ENCODE results near the gene GOLGA6L2.
"Not testable (repeated sequence)": the region's sequence is repeated elsewhere in the genome, so short reads cannot be mapped to it uniquely, and the experiment has no call there.

The GOLGA6L2 gene, protein sequence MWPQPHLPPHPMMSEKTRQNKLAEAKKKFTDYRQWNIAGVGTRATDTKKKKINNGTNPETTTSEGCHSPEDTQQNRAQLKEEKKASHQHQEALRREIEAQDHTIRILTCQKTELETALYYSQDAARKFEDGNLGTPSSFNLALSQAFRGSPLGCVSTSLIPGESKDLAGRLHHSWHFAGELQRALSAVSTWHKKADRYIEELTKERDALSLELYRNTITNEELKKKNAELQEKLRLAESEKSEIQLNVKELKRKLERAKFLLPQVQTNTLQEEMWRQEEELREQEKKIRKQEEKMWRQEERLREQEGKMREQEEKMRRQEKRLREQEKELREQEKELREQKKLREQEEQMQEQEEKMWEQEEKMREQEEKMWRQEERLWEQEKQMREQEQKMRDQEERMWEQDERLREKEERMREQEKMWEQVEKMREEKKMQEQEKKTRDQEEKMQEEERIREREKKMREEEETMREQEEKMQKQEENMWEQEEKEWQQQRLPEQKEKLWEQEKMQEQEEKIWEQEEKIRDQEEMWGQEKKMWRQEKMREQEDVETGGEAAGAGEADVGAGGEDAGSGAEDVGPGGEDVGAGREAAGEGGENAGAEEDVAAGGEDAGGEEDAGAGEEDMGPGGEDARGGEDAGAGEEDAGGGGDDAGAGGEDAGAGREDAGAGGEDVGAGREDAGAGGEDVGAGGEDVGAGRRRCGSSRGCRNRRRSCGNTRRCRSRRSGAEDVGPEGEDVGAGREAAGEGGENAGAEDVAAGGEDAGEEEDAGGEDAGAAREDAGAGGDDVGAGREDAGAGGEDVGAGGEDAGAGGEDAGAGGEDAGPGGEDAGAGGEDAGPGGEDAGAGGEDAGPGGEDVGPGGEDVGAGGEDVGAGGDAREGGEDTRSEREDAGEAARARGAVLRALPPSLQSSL
- 0 to 0.06 reads per million in 2 experiments for total RNA-seq

DNA sequence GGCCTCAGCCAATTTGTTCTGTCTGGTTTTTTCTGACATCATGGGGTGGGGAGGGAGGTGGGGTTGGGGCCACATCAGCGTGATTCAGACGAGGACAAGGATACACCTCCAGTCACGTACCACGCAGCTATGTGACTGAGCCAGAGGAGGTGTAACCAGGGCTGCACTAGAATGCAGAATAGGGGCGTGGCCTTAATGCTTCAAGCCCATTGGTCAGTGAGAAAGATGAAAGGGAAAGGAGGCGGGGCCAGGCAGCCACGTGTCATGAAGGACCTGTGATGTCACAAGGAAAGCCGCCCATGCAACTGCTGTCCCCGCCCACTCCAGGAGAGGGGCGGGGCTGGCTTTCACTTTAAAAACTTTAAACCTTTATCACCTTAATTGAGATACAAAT lies at the start of gene GOLGA6L2:
GOLGA6L2 (minus strand) TSS at position 137 of the 394 bp plus-strand sequence; CDS start at position 75, 62 bp downstream.
- DNase-seq (ENCODE audit: low read depth), result no peak

DNA sequence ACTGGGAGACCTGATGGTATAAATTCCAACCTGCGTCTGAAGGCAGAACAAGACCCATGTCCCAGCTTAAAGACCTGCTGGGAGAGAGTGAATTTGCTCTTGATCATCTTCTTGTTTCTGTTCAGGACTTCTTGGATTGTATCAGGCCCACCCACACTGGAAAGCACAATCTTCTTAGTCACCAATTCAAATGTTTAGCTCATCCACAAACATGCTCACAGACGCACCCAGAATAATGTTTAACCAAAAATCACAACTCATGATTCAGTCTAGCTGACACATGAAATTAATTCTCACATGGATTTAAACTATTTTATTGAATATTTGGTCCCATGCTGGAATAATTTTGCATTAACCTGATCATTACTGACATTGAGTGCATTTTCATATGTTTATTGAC lies 37.8 kb upstream of the GOLGA6L2 start:
- DNase-seq (ENCODE audit: low read depth), result no peak

DNA sequence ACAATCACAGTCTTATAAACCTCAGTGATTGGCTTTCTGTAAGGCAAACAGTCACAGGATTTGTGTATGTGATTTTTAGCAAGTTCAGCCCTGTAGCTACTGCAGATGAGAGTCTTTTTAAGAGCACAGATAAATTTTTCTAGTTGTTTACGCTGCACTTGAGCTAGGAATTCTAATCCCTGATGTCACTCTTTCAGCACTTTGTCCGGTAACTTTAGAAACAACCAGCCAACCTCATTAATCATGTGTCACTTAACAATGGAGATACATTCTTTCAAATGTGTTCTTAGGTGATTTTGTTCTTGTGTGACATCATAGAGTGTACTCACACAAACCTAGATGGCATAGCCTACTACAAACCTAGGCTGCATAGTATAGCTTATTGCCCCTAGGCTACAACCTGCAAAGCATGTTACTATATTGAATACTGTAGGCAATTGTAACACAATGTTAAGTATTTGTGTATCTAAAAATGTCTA lies 36.8 kb upstream of the GOLGA6L2 start:
- DNase-seq (ENCODE audit: low read depth), result no peak

DNA sequence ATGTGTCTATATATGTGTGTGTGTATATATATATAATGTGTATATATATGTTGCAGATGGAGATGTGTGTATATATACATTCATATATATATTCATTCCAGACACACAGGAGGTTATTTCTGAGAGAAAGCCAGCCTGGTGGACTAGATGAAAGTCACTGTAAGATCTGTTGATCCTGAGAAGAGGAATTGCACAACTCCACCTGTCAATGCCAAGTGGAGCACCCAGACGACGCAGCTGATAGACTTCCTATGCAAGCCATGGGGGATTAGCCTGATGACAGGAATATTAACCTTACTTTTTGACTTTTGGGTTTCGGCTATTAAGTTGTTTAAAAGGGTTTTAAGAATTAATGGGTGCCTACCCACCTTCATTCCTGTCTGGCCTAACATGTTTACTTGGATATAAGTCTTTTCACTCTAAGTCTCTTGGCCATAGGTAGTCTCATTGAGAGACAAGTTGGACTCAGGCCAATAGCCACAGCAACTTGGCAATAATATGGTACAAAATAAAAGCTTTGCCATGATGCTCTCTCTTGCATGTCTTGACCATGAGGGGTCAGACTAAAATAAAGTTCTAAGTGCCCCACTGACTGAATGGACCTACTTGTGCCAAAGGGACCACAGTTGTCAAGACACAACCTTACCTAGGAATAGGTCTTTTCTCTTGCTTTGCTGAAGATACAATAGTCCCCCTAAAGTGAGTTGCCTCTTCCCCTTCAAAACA lies 35.9 kb upstream of the GOLGA6L2 start:
- DNase-seq (ENCODE audit: low read depth), result no peak

DNA sequence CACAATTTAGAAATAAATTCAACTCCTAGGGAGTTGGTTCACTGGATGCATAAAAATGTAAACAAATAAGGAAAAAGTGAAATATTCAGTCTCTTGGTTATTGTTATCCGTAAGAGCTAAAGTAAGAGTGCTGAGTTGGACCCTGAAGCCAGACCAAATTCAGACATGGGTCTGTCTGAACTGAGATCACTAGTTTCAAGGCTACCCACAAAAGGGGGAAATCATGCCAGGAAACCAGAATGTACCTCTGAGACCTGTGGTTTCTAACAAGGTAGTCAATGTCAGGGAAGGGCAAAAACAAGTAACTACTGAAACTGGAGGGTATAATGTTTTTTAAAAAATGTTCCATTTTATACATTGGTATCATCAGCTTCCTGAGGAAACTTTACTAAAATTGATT lies 35.2 kb upstream of the GOLGA6L2 start:
- no peak for DNase-seq (ENCODE audit: low read depth)

DNA sequence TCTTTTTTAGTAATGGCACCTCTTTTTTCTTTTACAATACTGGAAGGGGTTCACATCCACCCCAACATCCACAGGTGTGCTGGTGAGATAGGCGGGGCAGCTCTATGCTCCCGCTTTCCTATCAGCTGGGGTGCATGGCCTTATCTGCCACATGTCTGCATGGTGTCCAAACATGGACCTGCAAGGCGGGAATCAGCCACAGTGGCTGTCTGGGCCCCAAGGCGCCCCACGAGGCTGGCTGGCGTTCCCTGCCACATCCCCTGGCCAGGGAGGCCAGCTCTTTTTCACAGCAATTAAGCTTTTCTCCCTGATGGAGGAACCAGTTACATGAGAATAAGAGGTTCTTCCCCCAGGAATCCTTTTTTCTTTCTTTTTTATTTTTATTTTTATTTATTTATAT lies 30.9 kb upstream of the GOLGA6L2 start:
- no peak for DNase-seq (ENCODE audit: low read depth)

DNA sequence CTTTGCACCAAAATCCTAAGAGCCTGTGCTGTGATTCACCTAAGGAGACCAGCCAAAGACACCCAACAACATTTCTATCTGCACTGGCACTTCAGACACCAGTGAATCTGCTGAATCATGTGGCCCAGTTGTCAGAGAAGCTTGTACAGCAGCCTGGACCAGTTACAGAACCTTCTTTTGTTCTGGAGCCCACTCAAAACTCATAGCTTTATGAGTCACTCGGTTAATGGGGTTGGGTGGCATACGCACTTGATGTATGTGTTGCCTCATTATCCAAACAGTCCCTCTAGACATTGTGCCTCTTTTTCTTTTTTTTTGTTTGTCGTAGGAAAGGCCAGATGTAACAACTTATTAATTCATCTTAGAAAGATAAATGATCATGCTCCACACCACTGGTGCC lies 25.6 kb upstream of the GOLGA6L2 start:
- no peak for DNase-seq (ENCODE audit: low read depth)

DNA sequence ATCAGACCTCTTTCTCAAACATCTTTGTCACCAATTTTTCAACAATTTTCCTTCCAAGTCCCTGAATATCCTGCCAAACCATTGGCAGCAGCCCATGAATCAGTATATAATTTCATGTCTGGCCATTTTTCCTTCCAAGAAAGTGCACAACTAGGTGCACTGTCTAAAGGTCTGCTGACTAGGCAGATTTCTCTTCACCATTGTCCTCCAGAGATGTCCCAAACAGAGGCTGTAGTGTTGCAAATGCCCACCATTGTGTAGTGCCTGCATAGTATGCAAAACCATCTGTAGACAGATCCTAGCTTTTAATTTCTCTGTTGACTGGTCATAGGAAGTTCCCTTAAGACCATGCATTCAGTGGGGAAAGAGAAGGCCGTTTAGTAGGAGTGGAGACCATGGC lies 25.0 kb upstream of the GOLGA6L2 start:
- DNase-seq (ENCODE audit: low read depth), result no peak

DNA sequence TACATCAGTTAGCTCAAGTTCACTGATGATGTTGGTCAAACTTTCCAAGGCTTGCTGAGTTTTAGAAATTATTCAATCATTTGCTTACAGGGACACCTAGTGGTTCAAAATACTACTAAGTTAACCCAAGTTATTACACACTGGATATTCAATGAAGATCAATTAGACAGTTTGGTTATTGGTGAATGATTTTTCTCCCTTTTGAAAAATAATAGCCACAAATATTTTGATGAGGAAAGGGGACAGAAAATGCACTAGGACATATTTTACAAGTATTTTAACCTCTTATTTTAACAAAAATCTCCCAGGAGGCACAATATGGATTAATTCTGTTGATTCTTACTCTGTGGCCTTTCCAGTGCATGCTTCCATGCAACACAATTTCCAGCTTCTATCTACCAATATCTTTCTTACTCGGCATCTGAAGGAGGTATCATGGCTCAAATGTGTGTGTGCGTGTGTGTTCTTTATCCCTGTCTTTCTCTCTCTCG lies 20.1 kb upstream of the GOLGA6L2 start:
- DNase-seq (ENCODE audit: low read depth), result no peak

DNA sequence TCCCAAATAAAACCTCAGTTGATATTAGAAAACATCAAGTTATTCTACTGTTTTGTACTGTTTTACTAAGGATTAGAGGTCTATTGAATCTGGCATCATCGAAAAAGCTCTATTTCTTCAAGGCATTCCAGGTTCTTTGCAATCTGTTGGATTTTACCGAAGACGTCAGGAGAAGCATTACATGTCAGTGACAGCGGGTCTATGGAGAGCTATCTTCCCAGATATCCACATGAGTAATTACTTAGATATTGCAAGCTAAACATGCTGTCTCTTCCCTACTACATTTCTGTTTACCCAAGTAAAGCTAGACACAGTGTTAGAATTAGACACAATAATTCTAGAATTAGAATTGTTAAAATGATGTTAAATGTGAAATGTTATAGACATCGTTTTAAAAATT lies 10.8 kb upstream of the GOLGA6L2 start:
- no peak for DNase-seq (ENCODE audit: low read depth)

DNA sequence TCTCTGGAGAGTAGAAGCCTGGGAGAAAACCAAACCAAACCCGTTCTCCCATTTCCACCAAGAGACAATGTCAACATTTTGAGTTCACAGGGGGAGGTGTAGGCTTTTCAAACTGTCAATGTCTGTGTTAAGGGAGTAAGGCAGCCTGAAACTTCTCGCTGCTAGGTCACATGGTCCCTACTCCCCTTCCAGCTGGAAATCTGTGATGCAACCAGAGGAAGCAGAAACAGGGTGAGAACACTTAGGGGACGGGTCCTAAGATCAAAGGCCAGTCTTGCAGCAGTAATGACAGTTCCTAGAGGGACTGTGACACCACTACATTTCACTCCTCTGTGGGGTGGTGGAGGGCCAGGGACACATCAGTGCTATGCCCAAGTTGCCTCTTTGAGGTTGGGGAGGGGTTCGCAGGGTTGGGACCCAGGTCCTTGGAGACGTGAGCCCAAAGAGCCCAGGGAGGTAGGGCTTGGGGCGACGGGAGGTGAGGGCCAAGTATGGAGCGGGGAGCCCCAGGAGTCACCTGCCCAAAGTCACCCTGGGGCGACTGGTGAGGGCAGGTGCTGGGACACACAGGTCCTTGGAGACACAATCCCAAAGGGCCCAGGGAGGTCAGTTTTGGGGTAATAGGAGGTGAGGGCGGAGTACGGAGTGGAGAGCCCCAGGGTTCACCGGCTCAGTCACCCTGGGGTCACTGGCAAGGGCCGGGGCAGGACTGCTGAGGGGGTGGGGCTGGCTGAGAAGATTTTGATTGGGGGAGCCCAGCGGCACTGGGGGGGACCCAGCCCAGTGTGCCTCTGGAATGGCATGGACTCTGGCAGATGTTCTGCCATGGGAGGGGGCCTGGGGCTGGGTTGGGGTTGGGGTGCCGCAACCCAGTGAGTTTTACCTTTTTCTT lies 582 bp downstream of the GOLGA6L2 start:
- no peak for DNase-seq (ENCODE audit: low read depth)

DNA sequence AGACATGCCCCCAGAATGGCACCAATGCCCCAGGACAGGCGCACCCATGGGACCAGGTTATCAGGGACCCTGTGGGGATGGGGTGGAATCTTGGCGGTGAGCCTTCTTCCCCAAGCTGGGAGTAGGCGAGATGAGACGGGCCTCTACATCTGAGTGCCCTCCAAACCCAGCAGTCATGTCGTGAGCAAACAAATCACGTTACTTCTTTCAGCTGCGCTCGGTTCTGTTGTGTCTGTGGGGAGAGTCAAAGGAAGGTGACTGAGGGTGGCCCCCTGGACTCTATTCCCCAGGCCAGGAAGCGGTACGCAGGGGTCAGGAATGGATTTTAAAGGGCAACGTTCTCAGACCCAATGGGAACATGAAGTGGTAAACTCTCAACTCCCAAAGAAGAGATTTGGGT lies 2.8 kb downstream of the GOLGA6L2 start:
- no peak for DNase-seq (ENCODE audit: low read depth)

DNA sequence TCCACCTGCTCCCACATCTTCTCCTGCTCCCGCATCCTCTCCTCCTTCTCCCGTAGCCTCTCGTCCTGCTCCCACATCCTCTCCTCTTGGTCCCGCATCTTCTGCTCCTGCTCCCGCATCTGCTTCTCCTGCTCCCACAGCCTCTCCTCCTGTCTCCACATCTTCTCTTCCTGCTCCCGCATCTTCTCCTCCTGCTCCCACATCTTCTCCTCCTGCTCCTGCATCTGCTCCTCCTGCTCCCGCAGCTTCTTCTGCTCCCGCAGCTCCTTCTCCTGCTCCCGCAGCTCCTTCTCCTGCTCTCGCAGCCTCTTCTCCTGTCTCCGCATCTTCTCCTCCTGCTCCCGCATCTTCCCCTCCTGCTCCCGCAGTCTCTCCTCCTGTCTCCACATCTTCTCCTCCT lies 5.8 kb downstream of the GOLGA6L2 start:
- no peak for DNase-seq (ENCODE audit: low read depth)

DNA sequence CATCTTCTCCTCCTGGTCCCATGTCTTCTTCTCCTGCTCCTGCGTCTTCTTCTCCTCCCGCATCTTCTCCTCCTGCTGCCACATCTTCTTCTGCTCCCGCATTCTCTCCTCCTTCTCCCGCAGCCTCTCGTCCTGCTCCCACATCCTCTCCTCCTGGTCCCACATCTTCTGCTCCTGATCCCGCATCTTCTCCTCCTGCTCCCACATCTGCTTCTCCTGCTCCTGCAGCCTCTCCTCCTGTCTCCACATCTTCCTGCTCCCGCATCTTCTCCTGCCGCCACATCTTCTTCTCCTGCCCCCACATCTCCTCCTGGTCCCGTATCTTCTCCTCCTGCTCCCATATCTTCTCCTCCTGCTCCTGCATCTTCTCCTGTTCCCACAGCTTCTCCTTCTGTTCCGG lies 6.4 kb downstream of the GOLGA6L2 start:
- DNase-seq (ENCODE audit: low read depth), result no peak

DNA sequence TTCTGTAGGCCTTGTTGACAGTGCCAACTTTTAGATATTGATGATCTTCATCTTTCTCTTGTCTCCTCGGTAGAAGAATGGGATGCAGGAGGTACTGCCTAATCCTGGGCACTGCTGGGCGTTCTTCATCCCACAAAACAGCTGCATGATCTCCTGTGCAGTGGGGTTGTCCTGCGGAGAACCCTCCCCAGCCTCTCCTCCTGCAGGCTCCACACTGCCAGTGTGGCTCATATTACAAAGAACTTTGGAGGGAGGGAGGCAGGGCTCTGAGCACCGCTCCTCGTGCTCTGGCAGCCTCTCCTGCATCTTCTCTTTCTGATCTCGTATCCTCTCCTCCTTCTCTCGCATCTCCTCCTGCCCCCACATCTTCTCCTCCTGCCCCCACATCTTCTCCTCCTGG lies 7.5 kb downstream of the GOLGA6L2 start:
- DNase-seq (ENCODE audit: low read depth), result no peak

DNA sequence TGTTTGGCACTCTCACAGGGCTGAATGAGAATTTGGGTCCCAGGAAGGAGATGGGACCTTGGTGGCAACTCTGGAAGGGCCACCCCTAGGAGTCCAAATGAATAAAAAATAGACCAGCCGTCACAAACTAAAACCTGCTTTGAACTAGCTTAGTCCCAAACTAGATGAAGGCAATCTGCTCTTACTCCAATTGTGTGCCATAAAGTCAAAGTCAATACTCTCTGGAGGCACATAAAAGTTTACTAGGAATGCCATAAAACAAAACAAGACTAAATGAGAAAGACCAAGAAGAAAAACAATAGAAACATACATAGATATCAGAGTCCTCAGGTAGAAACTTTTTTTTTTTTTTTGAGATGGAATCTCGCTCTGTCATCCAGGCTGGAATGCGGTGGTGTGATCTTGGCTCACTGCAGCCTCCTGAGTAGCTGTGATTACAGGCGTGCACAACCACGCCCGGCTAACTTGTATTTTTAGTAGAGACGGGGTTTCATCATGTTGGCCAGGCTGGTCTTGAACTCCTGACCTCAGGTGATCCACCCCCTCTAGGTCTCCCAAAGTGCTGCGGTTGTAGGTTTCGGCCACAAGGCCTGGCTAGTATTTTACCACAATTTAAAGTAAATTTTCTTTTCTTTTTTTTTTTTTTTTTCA lies 8.1 kb downstream of the GOLGA6L2 start:
- DNase-seq (ENCODE audit: low read depth), result no peak

DNA sequence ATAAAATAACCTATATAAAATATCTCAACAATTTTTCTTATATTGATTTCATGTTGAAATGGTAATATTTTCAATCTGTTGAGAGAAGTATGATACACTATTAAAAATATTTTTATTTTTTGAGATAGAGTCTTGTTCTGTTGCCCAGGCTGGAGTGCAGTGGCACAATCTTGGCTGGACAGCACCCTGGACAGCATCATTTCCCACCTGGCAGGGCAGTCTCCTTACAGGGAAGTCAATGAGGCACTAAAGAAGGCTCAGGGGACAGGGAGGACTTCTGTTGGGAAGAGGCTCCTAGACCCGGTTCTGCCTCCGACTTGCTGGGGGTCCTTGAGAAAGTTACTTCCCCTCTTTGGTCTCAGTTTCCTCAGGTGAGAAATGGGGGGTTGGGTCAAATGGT lies 9.4 kb downstream of the GOLGA6L2 start:
- DNase-seq (ENCODE audit: low read depth), result no peak

DNA sequence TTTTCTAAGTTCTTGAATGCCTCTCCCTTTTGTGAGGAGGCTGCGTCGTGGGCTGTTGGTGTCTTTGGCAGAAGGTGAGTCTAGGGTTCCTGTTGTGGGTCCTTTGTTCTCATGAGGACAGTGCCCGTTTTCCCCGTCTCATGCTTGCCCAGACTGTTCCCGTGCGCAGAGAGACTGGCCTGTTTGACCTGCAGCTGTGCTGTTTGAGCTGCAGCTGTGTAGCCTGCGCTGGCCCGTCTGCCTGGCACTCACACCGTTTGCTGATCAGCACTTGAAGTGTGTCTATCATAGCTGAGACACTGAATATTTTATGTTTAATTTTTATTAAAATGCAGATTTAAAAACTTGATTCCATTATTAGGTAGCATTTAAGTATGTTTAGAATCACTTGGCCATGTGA lies 9.9 kb downstream of the GOLGA6L2 start:
- DNase-seq (ENCODE audit: low read depth), result no peak

DNA sequence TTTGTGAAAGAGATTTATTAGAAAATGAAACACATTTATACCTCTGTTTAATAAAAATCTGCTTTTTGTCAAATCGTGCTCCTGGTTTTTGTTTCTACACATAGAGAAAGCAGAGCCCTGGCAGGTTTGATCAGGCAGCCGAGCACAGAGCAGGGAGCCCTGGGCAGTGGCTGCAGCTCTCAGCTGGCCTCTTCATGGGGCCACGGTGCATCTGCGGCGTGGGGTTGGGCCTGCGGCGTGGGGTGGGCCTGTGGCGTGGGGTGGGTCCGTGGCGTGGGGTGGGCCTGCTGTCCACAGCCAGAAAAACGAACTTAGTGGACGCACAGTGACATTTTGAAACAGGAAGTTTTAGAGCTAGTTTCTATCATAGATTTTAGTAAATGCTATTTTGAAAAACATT lies 10.6 kb downstream of the GOLGA6L2 start:
- no peak for DNase-seq (ENCODE audit: low read depth)

DNA sequence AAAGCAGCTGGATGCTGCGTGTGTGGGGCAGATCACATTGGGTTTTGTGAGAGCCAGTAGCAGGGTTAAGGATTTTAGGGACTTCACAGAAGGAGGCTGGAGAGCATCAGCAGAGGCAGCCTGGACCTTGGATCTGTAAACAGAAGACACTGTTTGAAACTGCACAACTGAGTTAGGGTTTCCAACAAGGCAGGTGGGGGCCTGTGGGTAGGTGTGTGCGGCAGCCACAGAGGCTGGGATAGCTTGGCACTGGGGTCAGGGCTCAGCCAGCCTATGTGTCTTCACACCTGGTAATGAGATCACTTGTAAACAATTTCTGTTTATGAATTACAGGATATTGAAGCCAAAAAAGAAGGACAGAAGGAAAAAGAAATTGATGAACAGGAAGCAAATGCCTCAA lies 12.3 kb downstream of the GOLGA6L2 start:
- not testable (repeated sequence) for DNase-seq (ENCODE audit: low read depth)
